Loucy (cell line): ENCODE results near the gene KRTAP24-1.

ENCODE experiments used
- CTCF ChIP-seq: fragments of 200-600 bp; sonication (generic); conservative IDR thresholded peaks from 2 replicates; pipeline ENCODE4 v1.5.1; 2014; ENCODE audit warnings: mild to moderate bottlenecking, antibody characterized with exemption, low read length
- EZH2phosphoT487 ChIP-seq: fragments of 200-600 bp; IDR thresholded peaks from 2 replicates; pipeline ENCODE4 v1.6.1; 2018; ENCODE audit warnings: antibody characterized with exemption, mild to moderate bottlenecking, moderate library complexity, borderline replicate concordance

GRCh38 chr21:30251781-30252180, 31.0 kb downstream of the KRTAP24-1 start:
- TF ChIP-seq CTCF (no peak), EZH2phosphoT487 (no peak)
